Neural cell (in vitro differentiated cells): ENCODE data around the gene PLCB4.

ENCODE experiments used
- CTCF ChIP-seq: fragments of 450-650 bp; IDR thresholded peaks from 2 replicates; pipeline ENCODE4 v1.5.1; 2014; ENCODE audit warnings: antibody characterized with exemption, mild to moderate bottlenecking, moderate library complexity; ENCODE audit not compliant: poor library complexity, severe bottlenecking
- RAD21 ChIP-seq: fragments of 450-650 bp; conservative IDR thresholded peaks from 2 replicates; pipeline ENCODE4 v1.6.1; 2014; ENCODE audit warnings: antibody characterized with exemption, mild to moderate bottlenecking, moderate library complexity

- no peak for TF ChIP-seq CTCF
- no peak for TF ChIP-seq RAD21
Observed at GRCh38 chr20:9177278-9177677, 108.4 kb downstream of the PLCB4 start.
